Gastroesophageal sphincter (tissue), 3 donors: Measurements from ENCODE around the gene MYD88.

ENCODE experiments used
- CTCF ChIP-seq, 4 experiments: fragments of 200-600 bp in 2 of 4; fragments of 450-650 bp in 2 of 4; sonication (generic) in 1 of 4; IDR thresholded peaks; one replicate each; pipeline ENCODE4 v1.5.1; 2017 to 2019; ENCODE audit warnings: antibody characterized with exemption in 4 of 4, mild to moderate bottlenecking in 2 of 4, moderate library complexity in 2 of 4
- POLR2AphosphoS5 ChIP-seq: sonication (generic); formaldehyde crosslinking; IDR thresholded peaks from one replicate; pipeline ENCODE4 v1.6.1; 2017; ENCODE audit warnings: antibody characterized with exemption

- TF ChIP-seq POLR2AphosphoS5 = no peak
- TF ChIP-seq CTCF (IDR thresholded peaks at IDR 0.05) = no peak
These were observed 21.8 kb upstream of the MYD88 start for GRCh38 chr3:38116471-38117162.
